ENCODE results near the gene CDK14. TPM values are rescaled to one million over a fixed set of nuclear protein-coding genes. Genes with fewer than 3 reads are reported as not detected.

Gene CDK14
- total and polyA plus RNA-seq, 4 donors = 4.2 to 12.4 (median 7.4) TPM

DNA sequence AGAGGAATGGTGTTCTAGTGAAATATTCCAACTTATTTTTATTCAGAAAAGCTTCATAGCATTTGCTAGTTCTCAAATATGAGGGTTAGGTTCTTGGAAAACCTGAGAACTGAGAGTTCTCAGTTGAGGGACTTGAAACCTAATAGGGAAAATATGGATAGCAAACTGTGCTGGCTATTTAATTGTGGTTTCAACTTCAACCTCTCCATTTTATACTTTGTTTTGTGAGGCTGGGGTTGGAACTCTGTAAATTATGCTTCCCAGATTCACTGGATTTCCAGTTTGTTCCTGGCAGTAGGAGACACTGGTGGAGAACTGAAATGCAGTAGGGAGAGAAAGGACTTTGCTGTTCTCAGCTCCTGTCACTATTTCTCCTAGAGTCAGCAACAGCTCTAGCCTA, 52.7 kb downstream of the CDK14 start:
- no peaks in the 10 kb centered on the region for H3K4me1 ChIP-seq (ENCODE audit: control insufficient read depth in 4 of 4, insufficient read depth in 4 of 4, low read length in 3 of 4)
- no peaks in the 10 kb centered on the region for H3K9me3 ChIP-seq (ENCODE audit: control insufficient read depth in 4 of 4, low read length in 3 of 4)
- no peaks in the 10 kb centered on the region for H3K36me3 ChIP-seq (ENCODE audit: control insufficient read depth in 4 of 4, insufficient read depth in 3 of 4, low read depth in 1 of 4, low read length in 3 of 4)
- no peak overlapping the region for H3K9ac ChIP-seq (ENCODE audit: low read depth in 1 of 2, low read length in 2 of 2)
- TF ChIP-seq JUND (IDR thresholded peaks at IDR 0.05) (no peak), YY1 (IDR thresholded peaks at IDR 0.05) (no peak), TAF1 (conservative IDR thresholded peaks at IDR 0.05) (no peak), NR2F2 (IDR thresholded peaks at IDR 0.05) (no peak)
- TF ChIP-seq, protein P1, sequence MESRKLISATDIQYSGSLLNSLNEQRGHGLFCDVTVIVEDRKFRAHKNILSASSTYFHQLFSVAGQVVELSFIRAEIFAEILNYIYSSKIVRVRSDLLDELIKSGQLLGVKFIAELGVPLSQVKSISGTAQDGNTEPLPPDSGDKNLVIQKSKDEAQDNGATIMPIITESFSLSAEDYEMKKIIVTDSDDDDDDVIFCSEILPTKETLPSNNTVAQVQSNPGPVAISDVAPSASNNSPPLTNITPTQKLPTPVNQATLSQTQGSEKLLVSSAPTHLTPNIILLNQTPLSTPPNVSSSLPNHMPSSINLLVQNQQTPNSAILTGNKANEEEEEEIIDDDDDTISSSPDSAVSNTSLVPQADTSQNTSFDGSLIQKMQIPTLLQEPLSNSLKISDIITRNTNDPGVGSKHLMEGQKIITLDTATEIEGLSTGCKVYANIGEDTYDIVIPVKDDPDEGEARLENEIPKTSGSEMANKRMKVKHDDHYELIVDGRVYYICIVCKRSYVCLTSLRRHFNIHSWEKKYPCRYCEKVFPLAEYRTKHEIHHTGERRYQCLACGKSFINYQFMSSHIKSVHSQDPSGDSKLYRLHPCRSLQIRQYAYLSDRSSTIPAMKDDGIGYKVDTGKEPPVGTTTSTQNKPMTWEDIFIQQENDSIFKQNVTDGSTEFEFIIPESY (IDR thresholded peaks at IDR 0.05) = no peak
- no peak for DNase-seq (ENCODE audit: low spot score)
- no peak overlapping the region for H3K27ac ChIP-seq (ENCODE audit: low read depth in 1 of 2, low read length in 2 of 2)
- no peaks in the 10 kb centered on the region for H3K27me3 ChIP-seq (ENCODE audit: control insufficient read depth in 4 of 4, insufficient read depth in 4 of 4, low read length in 3 of 4)
- H3K4me3 ChIP-seq (ENCODE audit: low read depth in 1 of 3, low read length in 3 of 3) = no peak overlapping the region

DNA sequence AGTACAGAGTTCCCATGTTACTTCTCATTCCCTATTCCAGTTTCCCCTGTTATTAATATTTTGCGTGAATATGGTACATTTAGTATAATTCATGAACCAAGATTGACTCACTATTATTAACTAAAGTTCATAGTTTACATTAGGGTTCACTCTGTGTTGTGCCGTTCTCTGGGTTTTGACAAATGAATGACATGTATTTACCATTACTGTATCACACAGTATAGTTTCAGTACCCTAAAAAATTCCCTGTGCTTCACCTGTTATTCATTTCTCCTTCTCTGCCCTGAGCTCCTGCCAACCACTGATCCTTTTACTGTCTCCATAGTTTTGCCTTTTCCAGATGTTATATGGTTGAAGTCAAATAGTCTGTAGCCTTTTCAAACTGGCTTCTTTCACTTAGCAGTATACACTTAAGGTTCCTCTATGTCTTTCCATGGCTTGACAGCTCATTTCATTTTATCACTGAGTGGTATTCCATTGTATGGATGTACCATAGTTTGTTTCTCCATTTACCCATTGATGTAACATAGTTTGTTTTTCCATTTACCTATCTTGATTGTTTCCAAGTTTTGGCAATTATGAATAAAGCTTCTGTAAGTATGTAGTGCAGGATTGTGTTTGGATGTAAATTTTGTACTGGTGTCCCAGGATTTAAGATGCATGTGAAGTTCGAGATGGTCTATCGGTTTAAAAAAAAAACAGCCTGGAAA, 58.8 kb downstream of the CDK14 start:
- H3K9ac ChIP-seq (ENCODE audit: low read depth in 1 of 2, low read length in 2 of 2) = no peak overlapping the region
- no peaks in the 10 kb centered on the region for H3K36me3 ChIP-seq (ENCODE audit: control insufficient read depth in 4 of 4, insufficient read depth in 3 of 4, low read depth in 1 of 4, low read length in 3 of 4)
- H3K9me3 ChIP-seq (ENCODE audit: control insufficient read depth in 4 of 4, low read length in 3 of 4) = no peaks in the 10 kb centered on the region
- no peak overlapping the region for H3K4me3 ChIP-seq (ENCODE audit: low read depth in 1 of 3, low read length in 3 of 3)
- H3K27me3 ChIP-seq (ENCODE audit: control insufficient read depth in 4 of 4, insufficient read depth in 4 of 4, low read length in 3 of 4) = no peaks in the 10 kb centered on the region
- WGBS = 95% methylated on average over 4 of the region's 4 CpGs
- H3K27ac ChIP-seq (ENCODE audit: low read depth in 1 of 2, low read length in 2 of 2) = no peak overlapping the region
- H3K4me1 ChIP-seq (ENCODE audit: control insufficient read depth in 4 of 4, insufficient read depth in 4 of 4, low read length in 3 of 4) = peaks cover 0 to 5% (median 2%) of the 10 kb centered on the region in 4 donors
- no peak for TF ChIP-seq NR2F2 (IDR thresholded peaks at IDR 0.05)
- TF ChIP-seq RXRA (IDR thresholded peaks at IDR 0.05) = no peak
- TF ChIP-seq, protein P2, sequence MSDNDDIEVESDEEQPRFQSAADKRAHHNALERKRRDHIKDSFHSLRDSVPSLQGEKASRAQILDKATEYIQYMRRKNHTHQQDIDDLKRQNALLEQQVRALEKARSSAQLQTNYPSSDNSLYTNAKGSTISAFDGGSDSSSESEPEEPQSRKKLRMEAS (IDR thresholded peaks at IDR 0.05) = no peak
- TF ChIP-seq, protein P3, sequence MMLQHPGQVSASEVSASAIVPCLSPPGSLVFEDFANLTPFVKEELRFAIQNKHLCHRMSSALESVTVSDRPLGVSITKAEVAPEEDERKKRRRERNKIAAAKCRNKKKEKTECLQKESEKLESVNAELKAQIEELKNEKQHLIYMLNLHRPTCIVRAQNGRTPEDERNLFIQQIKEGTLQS (IDR thresholded peaks at IDR 0.05) = no peak
- TF ChIP-seq FOXA1 (IDR thresholded peaks at IDR 0.05) = no peak
- TF ChIP-seq FOXA2 (IDR thresholded peaks at IDR 0.05) = no peak
- TF ChIP-seq, protein P4, sequence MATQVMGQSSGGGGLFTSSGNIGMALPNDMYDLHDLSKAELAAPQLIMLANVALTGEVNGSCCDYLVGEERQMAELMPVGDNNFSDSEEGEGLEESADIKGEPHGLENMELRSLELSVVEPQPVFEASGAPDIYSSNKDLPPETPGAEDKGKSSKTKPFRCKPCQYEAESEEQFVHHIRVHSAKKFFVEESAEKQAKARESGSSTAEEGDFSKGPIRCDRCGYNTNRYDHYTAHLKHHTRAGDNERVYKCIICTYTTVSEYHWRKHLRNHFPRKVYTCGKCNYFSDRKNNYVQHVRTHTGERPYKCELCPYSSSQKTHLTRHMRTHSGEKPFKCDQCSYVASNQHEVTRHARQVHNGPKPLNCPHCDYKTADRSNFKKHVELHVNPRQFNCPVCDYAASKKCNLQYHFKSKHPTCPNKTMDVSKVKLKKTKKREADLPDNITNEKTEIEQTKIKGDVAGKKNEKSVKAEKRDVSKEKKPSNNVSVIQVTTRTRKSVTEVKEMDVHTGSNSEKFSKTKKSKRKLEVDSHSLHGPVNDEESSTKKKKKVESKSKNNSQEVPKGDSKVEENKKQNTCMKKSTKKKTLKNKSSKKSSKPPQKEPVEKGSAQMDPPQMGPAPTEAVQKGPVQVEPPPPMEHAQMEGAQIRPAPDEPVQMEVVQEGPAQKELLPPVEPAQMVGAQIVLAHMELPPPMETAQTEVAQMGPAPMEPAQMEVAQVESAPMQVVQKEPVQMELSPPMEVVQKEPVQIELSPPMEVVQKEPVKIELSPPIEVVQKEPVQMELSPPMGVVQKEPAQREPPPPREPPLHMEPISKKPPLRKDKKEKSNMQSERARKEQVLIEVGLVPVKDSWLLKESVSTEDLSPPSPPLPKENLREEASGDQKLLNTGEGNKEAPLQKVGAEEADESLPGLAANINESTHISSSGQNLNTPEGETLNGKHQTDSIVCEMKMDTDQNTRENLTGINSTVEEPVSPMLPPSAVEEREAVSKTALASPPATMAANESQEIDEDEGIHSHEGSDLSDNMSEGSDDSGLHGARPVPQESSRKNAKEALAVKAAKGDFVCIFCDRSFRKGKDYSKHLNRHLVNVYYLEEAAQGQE (IDR thresholded peaks at IDR 0.05) = no peak
- TF ChIP-seq, protein P1 (IDR thresholded peaks at IDR 0.05) = no peak
- no peak for TF ChIP-seq HNF4G (IDR thresholded peaks at IDR 0.05)
- TF ChIP-seq, protein P5, sequence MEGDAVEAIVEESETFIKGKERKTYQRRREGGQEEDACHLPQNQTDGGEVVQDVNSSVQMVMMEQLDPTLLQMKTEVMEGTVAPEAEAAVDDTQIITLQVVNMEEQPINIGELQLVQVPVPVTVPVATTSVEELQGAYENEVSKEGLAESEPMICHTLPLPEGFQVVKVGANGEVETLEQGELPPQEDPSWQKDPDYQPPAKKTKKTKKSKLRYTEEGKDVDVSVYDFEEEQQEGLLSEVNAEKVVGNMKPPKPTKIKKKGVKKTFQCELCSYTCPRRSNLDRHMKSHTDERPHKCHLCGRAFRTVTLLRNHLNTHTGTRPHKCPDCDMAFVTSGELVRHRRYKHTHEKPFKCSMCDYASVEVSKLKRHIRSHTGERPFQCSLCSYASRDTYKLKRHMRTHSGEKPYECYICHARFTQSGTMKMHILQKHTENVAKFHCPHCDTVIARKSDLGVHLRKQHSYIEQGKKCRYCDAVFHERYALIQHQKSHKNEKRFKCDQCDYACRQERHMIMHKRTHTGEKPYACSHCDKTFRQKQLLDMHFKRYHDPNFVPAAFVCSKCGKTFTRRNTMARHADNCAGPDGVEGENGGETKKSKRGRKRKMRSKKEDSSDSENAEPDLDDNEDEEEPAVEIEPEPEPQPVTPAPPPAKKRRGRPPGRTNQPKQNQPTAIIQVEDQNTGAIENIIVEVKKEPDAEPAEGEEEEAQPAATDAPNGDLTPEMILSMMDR (IDR thresholded peaks at IDR 0.05; ENCODE audit: low read depth, low read length, missing input control) = no peak
- no peak for TF ChIP-seq YY1 (IDR thresholded peaks at IDR 0.05)
- TF ChIP-seq RAD21 (IDR thresholded peaks at IDR 0.05) = no peak
- no peak for DNase-seq (ENCODE audit: low spot score)
